Activated T-helper 2 cell treated with anti-CD3 and anti-CD28 coated beads, Interferon-gamma antibody, Interleukin-2, Interleukin-4, amounts not matched to agents 10 μg/mL and 5 μg/mL and 100 μg/mL, durations not matched to agents 14 hours and 24 hours and 36 hours (primary cell): Measurements from ENCODE around the gene NDUFAF7. TPM values are rescaled to one million over a fixed set of nuclear protein-coding genes. Genes with fewer than 3 reads are reported as not detected.
"Not testable (repeated sequence)": the region's sequence is repeated elsewhere in the genome, so short reads cannot be mapped to it uniquely, and the experiment has no call there.

Source experiments
- DNase-seq: peaks from one replicate; pipeline ENCODE4 v3.0.0; 2021; ENCODE audit warnings: low spot score
- H3K27ac Mint-ChIP-seq: one replicate; pipeline ENCODE4 v1.8.0; 2021; ENCODE audit warnings: mixed read lengths
- H3K27me3 Mint-ChIP-seq: one replicate; pipeline ENCODE4 v1.8.0; 2021; ENCODE audit warnings: low read depth, mixed read lengths
- H3K36me3 Mint-ChIP-seq: one replicate; pipeline ENCODE4 v1.8.0; 2021; ENCODE audit warnings: low read depth, mixed read lengths
- H3K4me1 Mint-ChIP-seq: one replicate; pipeline ENCODE4 v1.8.0; 2021; ENCODE audit warnings: low read depth, mixed read lengths
- H3K4me3 Mint-ChIP-seq: one replicate; pipeline ENCODE4 v1.8.0; 2021; ENCODE audit warnings: low read depth, mild to moderate bottlenecking, moderate library complexity, mixed read lengths
- H3K9me3 Mint-ChIP-seq: one replicate; pipeline ENCODE4 v1.8.0; 2021; ENCODE audit warnings: mixed read lengths
- intact Hi-C: fragments of 100-400 bp; cut with micrococcal nuclease; formaldehyde crosslinking; loops from one replicate; pipeline ENCODE4 v1.15.1; 2023
- total RNA-seq: library from RNA; stranded (reverse); gene quantifications from 2 replicates; pipeline ENCODE4 v1.2.3, GENCODE V29; 2022

Gene NDUFAF7
- total RNA-seq, 1 donor from 2014 or later, result 21.2 TPM

DNA sequence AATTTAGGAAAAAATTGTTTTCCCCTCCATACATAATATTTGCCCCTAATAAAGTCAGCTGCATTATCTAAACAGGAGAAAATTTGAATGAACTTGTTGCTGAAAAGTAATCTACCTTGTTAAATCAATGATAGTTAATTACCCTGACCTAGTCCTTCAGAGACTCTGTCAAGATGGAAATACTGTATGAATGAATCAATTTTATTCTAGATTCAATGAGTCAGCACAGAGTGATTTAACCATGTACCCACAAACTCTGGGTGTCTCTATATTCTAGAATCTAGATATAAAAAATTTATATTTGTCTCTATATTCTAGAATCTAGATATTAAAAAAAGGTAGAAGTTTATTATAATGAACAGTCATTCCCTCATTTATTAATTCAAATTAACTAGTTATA lies 36.2 kb downstream of the NDUFAF7 start:
- H3K4me1 Mint-ChIP-seq, result peaks cover 2% of the 10 kb centered on the region
- no peaks in the 10 kb centered on the region for H3K9me3 Mint-ChIP-seq
- no peak overlapping the region for H3K4me3 Mint-ChIP-seq
- no peak overlapping the region for H3K27ac Mint-ChIP-seq
- peaks cover 27% of the 10 kb centered on the region for H3K36me3 Mint-ChIP-seq
- no peaks in the 10 kb centered on the region for H3K27me3 Mint-ChIP-seq
- intact Hi-C loops, result no loop called here
- DNase-seq, result no peak

DNA sequence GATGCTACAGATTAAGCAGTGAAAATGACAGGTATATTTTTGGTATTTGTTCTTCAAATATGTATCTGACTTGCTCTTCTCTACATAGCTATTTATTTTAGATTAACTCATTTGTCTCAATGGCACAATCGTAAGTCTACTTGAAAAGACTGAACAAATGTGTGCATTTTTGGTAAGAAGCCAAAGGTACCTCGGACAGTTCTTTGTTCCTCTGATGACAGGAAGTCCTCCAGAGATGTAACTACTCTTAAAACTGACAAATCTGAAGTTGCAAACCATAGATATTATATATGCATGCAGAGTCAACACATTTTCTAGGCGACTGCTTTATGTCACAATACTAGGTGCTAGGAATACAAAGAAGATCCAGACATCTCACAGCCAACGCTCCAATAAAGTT lies 36.7 kb downstream of the NDUFAF7 start:
- Mint-ChIP-seq H3K4me1 (peaks cover 2% of the 10 kb centered on the region), H3K4me3 (no peak overlapping the region), H3K27me3 (no peaks in the 10 kb centered on the region), H3K27ac (no peak overlapping the region), H3K36me3 (peaks cover 28% of the 10 kb centered on the region), H3K9me3 (no peaks in the 10 kb centered on the region)
- no peak for DNase-seq
- intact Hi-C loops, result no loop called here

DNA sequence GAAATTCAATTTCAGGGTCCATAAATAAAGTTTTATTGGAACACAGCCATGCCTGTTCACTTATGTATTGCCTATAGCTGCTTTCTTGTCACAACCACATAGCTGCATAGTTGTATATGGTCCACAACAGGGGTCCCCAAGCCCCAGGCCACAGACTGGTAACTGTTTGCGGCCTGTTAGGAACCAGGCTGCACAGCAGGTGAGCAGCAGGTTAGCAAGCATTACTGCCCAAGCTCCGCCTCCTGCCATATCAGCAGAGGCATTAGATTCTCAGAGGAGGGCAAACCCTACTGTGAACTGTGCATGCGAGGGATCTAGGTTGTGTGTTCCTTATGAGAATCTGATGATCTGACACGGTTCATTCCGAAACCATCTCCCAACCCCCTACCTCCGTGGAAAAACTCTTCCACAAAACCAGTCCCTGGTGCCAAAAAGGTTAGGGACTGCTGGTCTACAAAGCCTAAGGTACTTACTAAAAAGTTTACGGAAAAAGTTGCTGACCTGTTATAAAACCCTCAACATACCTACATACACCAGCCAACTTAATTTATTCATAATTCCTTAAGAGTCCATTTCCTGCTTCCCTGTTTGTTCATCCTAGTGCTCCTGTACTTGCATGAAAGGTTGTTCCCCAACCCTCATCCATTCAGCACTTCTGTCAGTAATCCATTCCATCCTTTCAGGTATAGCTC lies 40.1 kb downstream of the NDUFAF7 start:
- Mint-ChIP-seq H3K4me1 (peaks cover 2% of the 10 kb centered on the region), H3K4me3 (no peak overlapping the region), H3K27me3 (no peaks in the 10 kb centered on the region), H3K27ac (no peak overlapping the region), H3K9me3 (no peaks in the 10 kb centered on the region), H3K36me3 (peaks cover 37% of the 10 kb centered on the region)
- intact Hi-C loops, result no loop called here
- DNase-seq, result no peak

DNA sequence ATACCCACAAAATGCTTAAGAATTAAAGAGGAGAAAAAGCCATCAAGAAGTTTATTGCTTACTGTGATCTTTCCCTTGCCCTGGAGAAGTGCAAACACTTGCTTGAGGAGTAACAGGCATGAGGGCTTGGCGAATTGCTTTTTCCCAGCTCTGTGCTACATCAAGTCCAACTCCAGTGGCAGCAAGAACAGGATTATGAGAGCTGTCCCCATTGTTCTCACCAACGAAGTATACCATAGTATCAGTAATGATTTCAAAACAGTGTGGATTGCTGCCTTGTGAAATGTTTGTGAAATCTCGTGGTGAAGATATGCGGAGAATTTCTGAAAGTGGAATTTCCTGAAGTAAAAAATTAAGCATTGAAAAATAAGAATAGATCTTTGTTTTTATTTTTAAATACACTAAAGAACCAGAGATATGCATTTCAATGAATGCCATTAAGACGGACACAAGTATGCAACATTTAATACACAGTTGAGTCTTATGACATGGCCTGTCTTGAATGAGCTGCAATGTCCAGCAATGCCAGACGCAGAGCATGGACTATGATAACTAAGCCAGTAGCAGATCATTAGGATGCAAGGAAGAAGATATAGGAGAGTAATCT lies 43.0 kb downstream of the NDUFAF7 start:
- intact Hi-C loops, result no loop called here
- no peaks in the 10 kb centered on the region for H3K27me3 Mint-ChIP-seq
- no peak overlapping the region for H3K27ac Mint-ChIP-seq
- H3K36me3 Mint-ChIP-seq, result peaks cover 24% of the 10 kb centered on the region
- H3K9me3 Mint-ChIP-seq, result no peaks in the 10 kb centered on the region
- H3K4me1 Mint-ChIP-seq, result no peaks in the 10 kb centered on the region
- H3K4me3 Mint-ChIP-seq, result no peak overlapping the region
- no peak for DNase-seq

DNA sequence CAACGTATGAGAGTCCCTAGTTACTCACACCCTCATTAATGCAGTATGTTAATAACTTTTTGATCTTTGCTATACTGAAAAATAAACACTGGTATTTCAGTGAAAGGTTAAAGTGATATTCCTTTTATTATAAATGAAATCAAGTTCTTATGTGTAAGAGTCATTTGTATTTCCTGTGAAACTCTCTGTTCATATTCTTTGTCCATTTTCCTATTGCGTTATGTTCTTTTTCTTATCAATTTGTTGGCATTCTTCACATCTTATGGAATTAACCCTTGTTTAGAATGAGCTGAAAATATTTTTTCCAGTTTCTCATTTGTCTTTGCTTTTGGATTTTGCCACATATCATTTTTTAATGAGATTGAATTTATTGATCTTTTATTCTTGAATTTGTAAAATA lies 44.8 kb downstream of the NDUFAF7 start:
- H3K9me3 Mint-ChIP-seq, result no peaks in the 10 kb centered on the region
- no peaks in the 10 kb centered on the region for H3K27me3 Mint-ChIP-seq
- H3K36me3 Mint-ChIP-seq, result peaks cover 22% of the 10 kb centered on the region
- no peak overlapping the region for H3K4me3 Mint-ChIP-seq
- no peak overlapping the region for H3K27ac Mint-ChIP-seq
- intact Hi-C loops, result no loop called here
- no peaks in the 10 kb centered on the region for H3K4me1 Mint-ChIP-seq
- no peak for DNase-seq

DNA sequence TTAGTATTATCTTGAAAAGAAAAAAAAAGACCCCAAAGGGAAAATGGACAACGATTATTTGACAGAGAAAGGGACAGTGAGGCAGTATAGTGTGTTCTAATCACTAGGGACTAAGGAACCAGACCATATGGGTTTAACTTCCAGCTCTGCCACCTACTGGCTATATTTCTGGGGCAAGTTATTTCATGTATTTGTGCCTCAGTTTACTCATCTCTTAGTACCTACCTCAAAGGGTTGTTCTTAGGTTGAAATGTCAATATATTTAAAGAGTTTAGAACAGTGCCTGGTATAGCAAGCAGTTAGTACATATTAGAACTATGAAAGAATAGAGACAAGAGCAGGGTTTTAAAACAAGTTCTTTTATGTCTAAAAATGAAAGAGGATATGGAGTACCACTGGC lies 50.5 kb downstream of the NDUFAF7 start:
- Mint-ChIP-seq H3K4me3 (no peak overlapping the region), H3K36me3 (peaks cover 16% of the 10 kb centered on the region), H3K4me1 (no peaks in the 10 kb centered on the region), H3K9me3 (no peaks in the 10 kb centered on the region), H3K27me3 (no peaks in the 10 kb centered on the region), H3K27ac (no peak overlapping the region)
- intact Hi-C loops, result no loop called here
- no peak for DNase-seq

DNA sequence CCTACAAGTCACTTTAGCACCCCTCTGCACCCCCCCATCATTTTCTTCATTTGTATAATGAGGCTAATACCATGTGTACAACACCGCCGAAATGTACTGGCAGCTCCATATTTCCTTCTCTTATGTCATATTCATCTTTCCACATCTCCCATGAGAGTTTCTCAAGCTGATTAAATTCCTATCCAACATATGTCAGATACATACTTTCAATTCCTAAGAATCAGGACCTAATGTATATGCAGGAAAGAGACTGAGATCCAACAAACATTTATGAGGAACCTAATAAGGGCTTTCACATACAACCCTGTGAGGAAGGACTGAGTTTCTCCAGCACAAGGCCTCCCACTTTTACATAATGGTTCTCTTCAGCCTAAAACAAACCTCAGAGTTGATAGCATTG lies 51.3 kb downstream of the NDUFAF7 start:
- intact Hi-C loops, result no loop called here
- Mint-ChIP-seq H3K27me3 (no peaks in the 10 kb centered on the region), H3K4me3 (no peak overlapping the region), H3K4me1 (no peaks in the 10 kb centered on the region), H3K27ac (no peak overlapping the region), H3K36me3 (peaks cover 21% of the 10 kb centered on the region), H3K9me3 (no peaks in the 10 kb centered on the region)
- DNase-seq, result no peak

DNA sequence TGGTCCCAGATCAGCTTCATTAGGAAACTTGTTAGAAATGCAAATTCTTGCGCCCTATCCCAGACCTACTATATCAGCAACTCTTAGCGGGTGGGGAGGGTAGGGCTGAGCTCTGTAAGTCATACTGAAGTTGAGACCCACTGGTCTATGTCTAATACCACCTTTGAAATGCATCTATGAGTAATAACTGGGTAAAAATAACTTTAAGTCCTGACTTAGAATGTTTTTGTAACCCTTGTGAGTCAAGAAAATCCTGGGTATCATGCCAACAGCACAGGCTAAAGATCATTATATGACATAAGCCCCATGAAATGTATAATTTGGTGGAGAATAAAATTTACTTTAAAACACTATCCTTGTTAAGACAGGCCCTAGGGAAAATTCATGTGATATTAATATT lies 51.7 kb downstream of the NDUFAF7 start:
- Mint-ChIP-seq H3K27ac (no peak overlapping the region), H3K4me1 (no peaks in the 10 kb centered on the region), H3K4me3 (no peak overlapping the region), H3K36me3 (peaks cover 22% of the 10 kb centered on the region), H3K27me3 (no peaks in the 10 kb centered on the region), H3K9me3 (no peaks in the 10 kb centered on the region)
- intact Hi-C loops, result no loop called here
- no peak for DNase-seq

DNA sequence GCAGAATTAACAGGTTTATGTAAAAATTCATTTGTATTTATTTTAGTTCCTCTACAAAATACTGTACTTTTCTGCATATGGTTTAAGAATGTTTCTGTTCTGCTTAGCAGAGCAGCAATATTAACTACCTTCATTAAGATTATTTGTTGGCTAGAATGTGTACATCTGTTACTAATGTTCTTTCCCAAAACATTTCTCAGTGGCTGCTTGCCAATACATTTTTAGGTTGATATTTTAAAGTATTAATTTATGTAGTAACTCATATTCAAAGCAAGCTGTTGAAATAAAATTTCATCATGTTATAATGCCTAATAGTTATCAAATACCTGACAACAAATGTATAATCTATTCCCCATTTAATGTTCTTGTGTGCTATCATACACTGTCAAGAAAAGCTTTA lies 52.9 kb downstream of the NDUFAF7 start:
- Mint-ChIP-seq H3K27me3 (no peaks in the 10 kb centered on the region), H3K27ac (no peak overlapping the region), H3K4me1 (no peaks in the 10 kb centered on the region), H3K36me3 (peaks cover 24% of the 10 kb centered on the region), H3K9me3 (no peaks in the 10 kb centered on the region), H3K4me3 (no peak overlapping the region)
- intact Hi-C loops, result no loop called here
- DNase-seq, result no peak

DNA sequence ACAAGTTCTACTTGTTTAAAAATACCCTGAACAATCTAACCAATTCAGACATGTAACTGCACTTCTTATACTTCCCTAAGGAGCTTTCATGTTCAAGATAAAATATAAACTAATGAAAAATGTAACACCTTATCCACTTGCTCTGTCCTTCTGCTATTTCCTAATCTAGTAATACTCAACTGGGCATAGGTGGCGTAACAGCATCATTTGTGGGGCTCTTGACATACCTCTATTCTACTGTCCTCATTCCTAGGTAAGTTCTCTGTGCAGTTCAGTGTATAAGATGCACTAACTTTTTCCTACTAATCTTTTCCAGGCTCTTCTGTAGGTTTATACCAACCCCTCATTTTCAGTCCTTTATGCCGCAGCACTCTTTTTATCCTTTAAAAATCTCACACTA lies 56.5 kb downstream of the NDUFAF7 start:
- Mint-ChIP-seq H3K27ac (no peak overlapping the region), H3K36me3 (peaks cover 19% of the 10 kb centered on the region), H3K9me3 (no peaks in the 10 kb centered on the region), H3K27me3 (no peaks in the 10 kb centered on the region), H3K4me1 (no peaks in the 10 kb centered on the region), H3K4me3 (no peak overlapping the region)
- intact Hi-C loops, result no loop called here
- DNase-seq, result no peak

DNA sequence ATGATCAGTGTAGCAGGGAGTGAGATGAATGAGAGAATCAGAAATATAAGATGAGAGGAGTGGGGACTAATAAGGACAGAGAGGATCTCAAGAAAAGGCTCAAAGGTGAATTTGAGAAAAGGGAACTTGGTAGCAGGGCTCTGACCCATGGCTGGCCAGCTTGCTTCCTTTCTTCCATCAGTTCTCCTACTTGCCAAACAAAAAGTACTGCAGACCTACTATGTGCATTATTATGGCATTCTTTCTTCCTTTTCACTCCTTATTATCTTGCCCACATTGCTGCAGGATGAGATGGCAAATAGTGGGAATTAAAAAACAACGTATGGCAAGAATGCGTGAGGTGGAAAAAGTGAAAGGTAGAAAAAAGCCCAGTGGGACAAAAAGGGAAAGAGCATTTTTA lies 60.2 kb downstream of the NDUFAF7 start:
- intact Hi-C loops, result no loop called here
- Mint-ChIP-seq H3K27me3 (no peaks in the 10 kb centered on the region), H3K9me3 (no peaks in the 10 kb centered on the region), H3K4me3 (no peak overlapping the region), H3K27ac (no peak overlapping the region), H3K36me3 (peaks cover 15% of the 10 kb centered on the region), H3K4me1 (no peaks in the 10 kb centered on the region)
- DNase-seq, result no peak

DNA sequence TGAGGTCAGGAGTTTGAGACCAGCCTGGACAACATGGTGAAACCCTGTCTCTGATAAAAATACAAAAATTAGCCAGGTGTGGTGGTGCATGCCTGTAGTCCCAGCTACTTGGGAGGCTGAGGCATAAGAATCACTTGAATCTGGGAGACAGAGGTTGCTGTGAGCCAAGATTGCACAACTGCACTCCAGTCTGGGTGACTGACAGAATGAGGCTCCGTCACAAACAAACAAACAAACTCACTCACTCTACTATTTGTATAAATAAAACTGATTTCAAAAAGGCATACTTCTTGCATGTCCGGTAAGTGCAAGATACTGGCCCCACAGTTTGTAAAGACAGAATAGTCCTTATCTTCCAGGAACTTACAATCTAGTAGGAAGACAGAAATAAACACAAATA lies 63.4 kb downstream of the NDUFAF7 start:
- H3K4me1 Mint-ChIP-seq, H3K27me3 Mint-ChIP-seq, H3K36me3 Mint-ChIP-seq, DNase-seq, H3K9me3 Mint-ChIP-seq, H3K4me3 Mint-ChIP-seq, intact Hi-C loops, H3K27ac Mint-ChIP-seq: not testable (repeated sequence)

DNA sequence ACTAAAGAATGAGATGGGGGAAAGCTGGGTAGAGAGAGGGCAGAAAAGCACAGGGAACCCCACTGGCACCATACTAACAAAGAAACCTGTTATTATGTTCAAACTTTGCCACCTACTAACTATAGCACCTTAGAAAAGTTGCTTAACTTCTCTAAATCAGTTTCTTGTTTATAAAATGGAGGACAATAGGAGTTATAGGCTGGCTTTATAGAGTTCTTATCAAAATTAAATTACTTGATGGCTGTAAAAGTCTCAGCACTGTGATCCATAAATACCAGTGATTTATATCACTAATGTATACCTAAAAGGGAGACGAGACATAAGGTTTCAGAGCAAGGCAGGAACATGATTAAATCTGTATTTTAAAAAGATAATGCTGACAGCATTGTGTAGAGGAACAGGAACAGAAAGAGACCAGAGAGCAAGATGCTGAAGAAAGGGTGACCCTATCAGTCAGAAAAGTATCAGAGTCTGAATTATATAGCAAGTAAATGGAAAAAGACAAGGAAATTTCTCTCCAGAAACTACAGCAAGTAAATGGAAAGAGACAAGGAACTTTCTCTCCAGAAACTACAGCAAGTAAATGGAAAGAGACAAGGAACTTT lies 64.1 kb downstream of the NDUFAF7 start:
- H3K9me3 Mint-ChIP-seq, result no peaks in the 10 kb centered on the region
- DNase-seq, result no peak
- no peak overlapping the region for H3K27ac Mint-ChIP-seq
- H3K4me3 Mint-ChIP-seq, result no peak overlapping the region
- H3K27me3 Mint-ChIP-seq, result no peaks in the 10 kb centered on the region
- intact Hi-C loops, result no loop called here
- H3K36me3 Mint-ChIP-seq, result peaks cover 7% of the 10 kb centered on the region
- H3K4me1 Mint-ChIP-seq, result no peaks in the 10 kb centered on the region
